RWPE2 (cell line): ENCODE data around the gene SMTNL1.

ENCODE experiments used
- ATAC-seq: fragments of 200-7000 bp; cut with Tn5 transposase; 3 replicates; pipeline ENCODE4 v1.9.1; 2021; ENCODE audit warnings: low read depth
- DNase-seq: peaks from one replicate; pipeline ENCODE4 v3.0.0-alpha.2; 2020; ENCODE audit warnings: low spot score
- H3K27ac ChIP-seq: fragments of 450-650 bp; 2 replicates; pipeline ENCODE4 v1.5.1; 2017; ENCODE audit warnings: mild to moderate bottlenecking; ENCODE audit not compliant: poor library complexity, severe bottlenecking
- H3K27me3 ChIP-seq: fragments of 250-450 bp; sonication (Bioruptor Pico); 2 replicates; pipeline ENCODE4 v1.5.1; 2021; ENCODE audit warnings: mild to moderate bottlenecking, moderate library complexity; ENCODE audit not compliant: insufficient read depth, poor library complexity, severe bottlenecking
- H3K36me3 ChIP-seq: fragments of 250-450 bp; sonication (Bioruptor Pico); 2 replicates; pipeline ENCODE4 v1.5.1; 2020; ENCODE audit warnings: low read depth, mild to moderate bottlenecking, moderate library complexity
- H3K4me1 ChIP-seq: fragments of 250-450 bp; sonication (Bioruptor Pico); 2 replicates; pipeline ENCODE4 v1.5.1; 2021; ENCODE audit warnings: mild to moderate bottlenecking, moderate library complexity; ENCODE audit not compliant: insufficient read depth, poor library complexity, severe bottlenecking
- H3K4me3 ChIP-seq: fragments of 250-450 bp; sonication (Bioruptor Pico); 2 replicates; pipeline ENCODE4 v1.5.1; 2021; ENCODE audit warnings: mild to moderate bottlenecking, moderate library complexity; ENCODE audit not compliant: severe bottlenecking
- H3K9me3 ChIP-seq: fragments of 250-450 bp; sonication (Bioruptor Pico); 2 replicates; pipeline ENCODE4 v1.5.1; 2021; ENCODE audit warnings: mild to moderate bottlenecking, moderate library complexity; ENCODE audit not compliant: severe bottlenecking
- TF ChIP-seq, protein P1 (sequence below): fragments of 450-650 bp; IDR thresholded peaks from one replicate; pipeline ENCODE4 v1.5.1; 2017; ENCODE audit warnings: mild to moderate bottlenecking, moderate library complexity; ENCODE audit not compliant: poor library complexity, severe bottlenecking

The SMTNL1 gene

DNA sequence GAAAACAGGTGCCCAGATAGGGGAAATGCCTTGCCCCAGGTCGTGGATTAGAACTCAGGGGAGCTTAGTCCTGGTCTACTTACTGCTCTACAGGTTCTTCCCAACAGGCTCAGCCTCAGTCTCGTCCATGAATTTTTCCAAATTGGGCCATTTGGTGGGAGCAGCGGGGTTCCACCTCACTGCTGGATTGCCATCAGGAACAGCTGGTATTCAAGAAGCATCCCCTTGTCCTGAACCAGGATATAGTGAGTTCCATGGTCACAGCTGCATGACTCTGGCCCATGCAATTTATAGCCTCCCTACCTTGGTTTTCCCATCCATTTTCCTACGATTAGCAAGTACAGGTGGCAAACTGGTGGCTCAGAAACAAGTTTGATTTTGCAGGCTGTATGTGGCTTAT, 36.7 kb downstream of the SMTNL1 start:
- Histone ChIP-seq H3K4me3 (no peak overlapping the region), H3K4me1 (peaks cover 2% of the 10 kb centered on the region), H3K36me3 (no peaks in the 10 kb centered on the region), H3K27me3 (no peaks in the 10 kb centered on the region), H3K27ac (no peak overlapping the region), H3K9me3 (no peaks in the 10 kb centered on the region)
- ATAC-seq = no peak
- DNase-seq = no peak
- TF ChIP-seq, protein P1, sequence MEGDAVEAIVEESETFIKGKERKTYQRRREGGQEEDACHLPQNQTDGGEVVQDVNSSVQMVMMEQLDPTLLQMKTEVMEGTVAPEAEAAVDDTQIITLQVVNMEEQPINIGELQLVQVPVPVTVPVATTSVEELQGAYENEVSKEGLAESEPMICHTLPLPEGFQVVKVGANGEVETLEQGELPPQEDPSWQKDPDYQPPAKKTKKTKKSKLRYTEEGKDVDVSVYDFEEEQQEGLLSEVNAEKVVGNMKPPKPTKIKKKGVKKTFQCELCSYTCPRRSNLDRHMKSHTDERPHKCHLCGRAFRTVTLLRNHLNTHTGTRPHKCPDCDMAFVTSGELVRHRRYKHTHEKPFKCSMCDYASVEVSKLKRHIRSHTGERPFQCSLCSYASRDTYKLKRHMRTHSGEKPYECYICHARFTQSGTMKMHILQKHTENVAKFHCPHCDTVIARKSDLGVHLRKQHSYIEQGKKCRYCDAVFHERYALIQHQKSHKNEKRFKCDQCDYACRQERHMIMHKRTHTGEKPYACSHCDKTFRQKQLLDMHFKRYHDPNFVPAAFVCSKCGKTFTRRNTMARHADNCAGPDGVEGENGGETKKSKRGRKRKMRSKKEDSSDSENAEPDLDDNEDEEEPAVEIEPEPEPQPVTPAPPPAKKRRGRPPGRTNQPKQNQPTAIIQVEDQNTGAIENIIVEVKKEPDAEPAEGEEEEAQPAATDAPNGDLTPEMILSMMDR = no peak

DNA sequence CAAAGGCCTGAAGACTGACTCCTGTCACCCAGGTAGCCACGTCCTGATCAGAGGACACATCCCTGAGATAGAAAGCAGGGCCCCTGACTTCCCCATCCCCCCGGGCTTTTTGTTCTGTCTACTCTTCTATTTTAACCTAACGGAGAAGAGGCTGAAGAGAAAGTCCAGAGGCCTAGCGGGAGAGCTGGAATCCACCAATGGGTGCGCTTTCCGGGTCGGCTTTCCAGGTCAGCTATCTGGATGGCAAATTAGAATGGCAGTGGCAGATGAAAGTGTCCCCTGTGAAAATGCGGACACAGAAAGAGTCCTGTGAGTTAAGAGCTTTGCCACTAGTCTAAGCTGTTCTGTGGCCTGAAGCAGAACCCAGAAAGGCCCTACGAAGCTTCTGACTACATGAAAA, 46.9 kb downstream of the SMTNL1 start:
- ATAC-seq = no peak

DNA sequence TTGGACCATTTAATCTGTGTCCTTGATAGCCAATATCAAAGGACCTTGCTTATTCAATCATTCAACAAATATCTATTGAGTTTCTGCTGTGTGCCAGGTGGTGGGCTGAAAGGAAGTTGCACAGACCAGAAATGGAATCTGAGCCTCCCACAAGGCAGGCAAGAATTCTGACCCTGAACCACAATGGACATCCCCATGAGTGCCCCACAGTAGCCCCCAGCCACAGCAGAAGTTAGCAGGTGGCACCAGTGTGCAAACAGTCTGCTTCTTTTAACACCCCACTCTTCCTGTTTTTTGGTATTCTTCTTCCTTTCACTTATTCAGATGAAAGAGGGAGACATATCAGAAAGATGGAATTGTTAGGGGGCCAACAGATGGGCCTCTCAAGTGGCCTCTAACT, 47.9 kb downstream of the SMTNL1 start:
- Histone ChIP-seq H3K36me3 (no peaks in the 10 kb centered on the region), H3K4me1 (no peaks in the 10 kb centered on the region), H3K4me3 (no peak overlapping the region), H3K27me3 (no peaks in the 10 kb centered on the region), H3K9me3 (no peaks in the 10 kb centered on the region), H3K27ac (no peak overlapping the region)
- ATAC-seq (no peak), DNase-seq (no peak)
- TF ChIP-seq, protein P1 = no peak

More for the DNA sequence above, 46.9 kb downstream of the SMTNL1 start:
- TF ChIP-seq, protein P1 = no peak
- no peak for DNase-seq
- Histone ChIP-seq H3K36me3 (no peaks in the 10 kb centered on the region), H3K9me3 (no peaks in the 10 kb centered on the region), H3K27ac (no peak overlapping the region), H3K4me3 (no peak overlapping the region), H3K4me1 (no peaks in the 10 kb centered on the region), H3K27me3 (no peaks in the 10 kb centered on the region)

DNA sequence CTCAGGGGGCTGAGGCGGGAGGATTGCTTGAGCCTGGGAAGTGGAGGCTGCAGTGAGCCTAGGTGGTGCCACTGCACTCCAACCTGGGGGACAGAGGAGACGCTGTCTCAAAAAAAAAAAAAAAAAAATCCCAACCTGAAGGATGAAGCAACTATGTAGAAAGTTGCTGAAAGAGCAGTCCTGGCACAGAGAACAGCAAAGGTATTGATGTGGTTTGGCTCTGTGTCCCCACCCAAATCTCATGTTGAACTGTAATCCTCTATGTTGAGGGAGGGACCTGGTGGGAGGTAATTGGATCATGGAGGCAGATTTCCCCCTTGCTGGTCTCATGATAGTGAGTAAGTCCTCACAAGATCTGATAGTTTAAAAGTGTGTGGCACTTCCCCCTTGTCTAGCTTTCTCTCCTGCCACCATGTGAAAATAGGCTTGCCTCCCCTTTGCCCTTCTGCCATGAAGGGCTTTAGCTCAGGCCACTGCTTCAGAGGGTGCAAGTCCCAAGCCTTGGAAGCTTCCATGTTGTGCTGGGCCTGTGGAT, 49.4 kb downstream of the SMTNL1 start:
- Histone ChIP-seq H3K36me3 (no peaks in the 10 kb centered on the region), H3K27ac (no peak overlapping the region), H3K4me1 (no peaks in the 10 kb centered on the region), H3K9me3 (no peaks in the 10 kb centered on the region), H3K4me3 (no peak overlapping the region), H3K27me3 (no peaks in the 10 kb centered on the region)
- ATAC-seq (no peak), DNase-seq (no peak)
- TF ChIP-seq, protein P1 = no peak

DNA sequence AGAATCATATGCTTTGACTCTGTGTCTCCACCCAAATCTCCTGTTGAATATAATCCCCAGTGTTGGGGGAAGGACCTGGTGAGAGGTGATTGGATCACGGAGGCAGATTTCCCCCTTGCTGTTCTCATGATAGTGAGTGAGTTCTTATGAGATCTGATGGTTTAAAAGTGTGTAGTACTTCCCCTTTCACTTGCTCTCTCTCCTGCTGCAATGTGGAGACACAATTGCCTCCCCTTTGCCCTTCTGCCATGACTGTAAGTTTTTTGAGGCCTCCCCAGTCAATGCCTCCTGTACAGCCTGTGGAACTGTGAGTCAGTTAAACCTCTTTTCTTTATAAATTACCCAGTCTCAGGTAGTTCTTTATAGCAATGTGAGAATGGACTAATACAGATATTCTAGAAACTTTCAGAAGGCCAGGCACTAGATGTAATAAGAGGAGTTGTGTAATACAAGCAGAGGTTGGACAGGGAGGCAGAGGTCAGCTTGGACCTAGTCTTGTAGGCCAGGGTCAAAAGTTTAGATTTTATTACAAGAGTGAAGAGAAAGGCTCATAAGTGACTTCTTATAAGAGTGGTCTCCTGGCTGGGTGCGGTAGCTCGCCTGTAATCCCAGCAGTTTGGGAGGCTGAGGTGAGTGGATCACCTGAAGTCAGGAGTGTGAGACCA, 50.8 kb downstream of the SMTNL1 start:
- ATAC-seq = no peak
- no peaks in the 10 kb centered on the region for H3K4me1 ChIP-seq
- H3K27ac ChIP-seq = no peak overlapping the region
- DNase-seq = no peak
- no peaks in the 10 kb centered on the region for H3K36me3 ChIP-seq
- no peaks in the 10 kb centered on the region for H3K27me3 ChIP-seq
- H3K4me3 ChIP-seq = no peak overlapping the region
- no peaks in the 10 kb centered on the region for H3K9me3 ChIP-seq
- TF ChIP-seq, protein P1 = no peak
